GM18511 (cell line): ENCODE results near the gene PDCD1LG2.
A peak's percentile ranks its signal among the peaks of the same experiment; 100 is the strongest.
"Not testable (repeated sequence)": the region's sequence is repeated elsewhere in the genome, so short reads cannot be mapped to it uniquely, and the experiment has no call there.

ENCODE experiments used
- ATAC-seq: cut with Tn5 transposase; IDR thresholded peaks from one replicate; pipeline ENCODE4 v1.9.1; 2021; ENCODE audit warnings: mild to moderate bottlenecking, moderate library complexity; ENCODE audit not compliant: unreplicated experiment

The PDCD1LG2 gene

GRCh38 chr9:5563417-5563815 is 53.1 kb downstream of the PDCD1LG2 start:
- ATAC-seq = no peak

- no peak for ATAC-seq
Measured at GRCh38 chr9:5563886-5564285, 53.6 kb downstream of the PDCD1LG2 start.

- ATAC-seq = peak; percentile 76
Measured at GRCh38 chr9:5566054-5566618, 55.8 kb downstream of the PDCD1LG2 start.

DNA sequence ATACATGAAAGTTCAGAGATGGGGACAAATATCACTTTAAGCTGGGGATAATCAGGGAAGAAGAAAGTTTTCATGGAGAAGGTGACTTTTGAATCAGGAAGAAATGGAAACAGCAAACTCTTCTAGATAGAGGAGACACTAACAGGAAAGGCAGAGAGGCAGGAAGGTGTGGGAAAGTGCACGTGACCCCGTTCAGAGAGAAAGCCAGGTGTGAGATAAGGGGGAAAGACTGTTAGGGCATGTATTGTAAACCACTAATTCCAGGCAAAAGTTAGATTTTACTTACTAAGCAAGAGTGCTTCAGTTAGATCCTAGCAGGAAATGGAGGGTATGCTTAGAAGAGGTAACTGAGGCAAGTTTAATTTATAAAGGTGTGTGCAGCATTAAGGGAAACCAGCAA is 58.5 kb downstream of the PDCD1LG2 start:
- no peak for ATAC-seq

- ATAC-seq = peak; percentile 36
Measured at GRCh38 chr9:5569409-5569808, 59.1 kb downstream of the PDCD1LG2 start.

GRCh38 chr9:5569891-5570290 is 59.6 kb downstream of the PDCD1LG2 start:
- no peak for ATAC-seq

DNA sequence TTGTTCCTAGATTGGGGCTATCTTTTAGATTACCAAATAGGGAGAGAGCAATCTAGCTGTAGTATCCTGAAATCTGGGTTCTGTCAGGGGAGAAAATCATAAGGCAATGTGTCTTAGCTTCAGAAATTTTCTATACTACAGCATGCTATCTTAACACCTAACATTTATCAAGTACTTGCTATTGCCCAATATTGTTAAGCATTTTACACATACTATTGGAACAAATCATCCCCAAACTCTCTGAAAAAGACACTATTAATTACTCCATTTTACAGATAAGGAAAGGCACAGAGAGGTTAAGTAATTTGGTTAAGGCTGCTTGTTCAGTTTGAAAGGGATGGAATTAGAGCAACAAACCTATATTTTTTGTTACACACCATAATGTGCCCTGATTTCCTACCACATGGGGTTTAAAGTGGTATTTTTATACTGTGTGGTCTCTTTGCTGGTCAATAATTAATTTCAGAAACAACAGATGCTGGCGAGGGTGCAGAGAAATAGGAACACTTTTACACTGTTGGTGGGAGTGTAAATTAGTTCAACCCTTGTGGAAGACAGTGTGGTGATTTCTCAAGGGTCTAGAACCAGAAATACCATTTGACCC is 61.4 kb downstream of the PDCD1LG2 start:
- ATAC-seq = peak; percentile 70

DNA sequence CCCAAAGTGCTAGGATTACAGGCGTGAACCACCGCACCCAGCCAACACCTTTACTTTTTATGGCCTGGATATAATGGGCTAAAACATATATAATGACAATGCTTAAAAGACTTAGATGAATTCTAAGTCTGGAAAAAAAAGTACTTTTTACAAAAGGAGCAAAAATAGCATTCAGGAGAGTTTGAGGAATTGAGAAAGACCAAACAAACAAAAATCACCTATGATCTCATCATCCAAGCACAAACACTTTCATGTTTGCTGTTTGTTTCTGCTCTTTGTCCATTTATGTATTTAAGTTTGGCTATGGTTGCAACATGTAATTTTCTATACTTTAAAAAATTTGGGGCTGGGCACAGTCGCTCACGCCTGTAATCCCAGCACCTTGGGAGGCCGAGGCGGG is 63.8 kb downstream of the PDCD1LG2 start:
- ATAC-seq = no peak

DNA sequence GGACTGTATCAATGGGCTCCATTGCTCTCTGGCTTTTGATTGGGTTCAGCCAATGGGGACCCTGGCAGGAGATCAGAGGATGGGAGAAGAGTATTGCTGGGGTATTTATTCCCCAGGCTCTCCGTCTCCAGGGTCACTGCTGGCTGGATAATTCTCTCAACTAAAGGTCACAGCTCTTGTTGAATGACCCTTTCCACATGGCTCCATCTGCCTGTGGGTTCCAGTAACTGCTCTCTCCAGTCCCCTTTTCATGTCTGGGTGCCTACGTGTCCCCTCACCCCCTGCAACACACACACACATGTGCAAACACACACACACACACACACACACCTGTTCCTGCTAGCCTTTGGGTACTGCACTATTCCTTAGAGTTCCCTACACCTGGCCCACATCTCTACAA is 64.7 kb downstream of the PDCD1LG2 start:
- ATAC-seq = no peak

DNA sequence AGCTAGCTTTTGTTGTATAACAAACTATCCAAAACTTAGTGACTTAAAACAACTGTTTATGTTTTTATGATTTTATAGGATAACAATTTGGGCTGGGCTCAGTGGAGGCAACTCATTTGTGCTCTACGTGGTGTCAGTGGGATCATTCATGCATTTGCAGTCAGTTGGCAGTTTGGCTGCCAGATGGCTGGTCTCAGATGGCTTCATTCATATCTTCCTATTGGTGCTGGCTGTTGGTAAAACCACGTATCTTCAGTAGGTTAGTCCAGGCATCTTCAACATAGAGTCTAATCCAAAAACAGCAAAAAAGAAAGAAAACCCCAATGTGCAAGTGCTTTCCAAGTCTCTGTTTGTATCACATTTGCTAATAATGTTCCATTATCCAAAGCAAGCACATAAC is 66.9 kb downstream of the PDCD1LG2 start:
- peak; percentile 42 for ATAC-seq

GRCh38 chr9:5578018-5578697 is 67.8 kb downstream of the PDCD1LG2 start:
- peak; percentile 25 for ATAC-seq

- no peak for ATAC-seq
Measured at GRCh38 chr9:5578698-5579085, 68.4 kb downstream of the PDCD1LG2 start.

DNA sequence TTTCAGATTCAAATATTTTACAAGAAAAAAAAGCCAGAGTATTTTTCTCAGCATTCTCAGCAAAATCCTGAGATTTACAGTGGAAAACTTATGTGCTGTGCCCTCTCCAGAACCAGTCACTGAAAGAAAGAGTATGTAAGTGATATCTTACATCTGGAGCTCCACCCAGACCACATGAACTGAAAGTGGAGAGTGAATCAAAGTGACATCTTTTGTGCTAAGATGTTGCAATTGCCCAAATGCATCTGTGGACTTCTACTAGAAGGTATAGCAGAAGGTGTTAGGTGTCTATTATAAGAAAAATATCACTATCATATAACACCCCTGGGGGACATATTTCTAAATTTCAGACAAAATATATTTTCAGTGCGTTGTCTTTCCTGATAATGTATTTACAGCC is 69.5 kb downstream of the PDCD1LG2 start:
- no peak for ATAC-seq

- ATAC-seq = no peak
Measured at GRCh38 chr9:5580650-5581049, 70.3 kb downstream of the PDCD1LG2 start.

DNA sequence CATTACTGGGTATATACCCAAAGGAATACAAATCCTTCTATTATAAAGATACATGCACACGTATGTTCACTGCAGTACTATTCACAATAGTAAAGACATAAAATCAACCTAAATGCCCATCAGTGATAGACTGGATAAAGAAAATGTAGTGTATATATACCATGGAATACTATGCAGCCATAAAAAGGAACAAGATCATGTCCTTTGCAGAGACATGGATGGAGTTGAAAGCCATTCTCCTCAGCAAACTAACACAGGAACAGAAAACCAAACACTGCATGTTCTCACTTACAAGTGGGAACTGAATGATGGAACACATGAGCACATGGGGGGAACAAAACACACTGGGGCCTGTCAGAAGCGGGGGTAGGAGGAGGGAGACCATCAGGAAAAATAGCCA is 71.4 kb downstream of the PDCD1LG2 start:
- ATAC-seq = not testable (repeated sequence)

GRCh38 chr9:5582835-5583195 is 72.5 kb downstream of the PDCD1LG2 start:
- peak; percentile 71 for ATAC-seq

DNA sequence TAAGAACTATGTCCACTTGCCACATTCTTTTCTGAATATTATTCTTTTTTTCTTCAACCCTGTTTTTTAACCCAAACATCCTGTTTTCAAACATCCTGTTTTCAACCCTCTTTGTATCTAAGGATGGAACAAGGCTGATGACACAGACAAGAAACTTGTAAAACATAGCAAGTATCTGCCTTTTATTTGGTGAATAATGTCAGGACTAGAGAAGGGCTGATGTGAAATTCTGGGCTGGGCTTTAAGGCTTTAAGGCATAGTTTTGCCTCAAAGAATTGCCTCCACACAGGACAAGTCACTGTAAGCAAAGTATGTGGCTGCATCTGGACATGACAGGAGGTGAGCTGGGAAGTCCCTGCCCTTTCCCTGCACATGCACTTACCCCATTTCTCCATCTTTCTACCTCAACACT is 76.1 kb downstream of the PDCD1LG2 start:
- peak; percentile 31 for ATAC-seq

DNA sequence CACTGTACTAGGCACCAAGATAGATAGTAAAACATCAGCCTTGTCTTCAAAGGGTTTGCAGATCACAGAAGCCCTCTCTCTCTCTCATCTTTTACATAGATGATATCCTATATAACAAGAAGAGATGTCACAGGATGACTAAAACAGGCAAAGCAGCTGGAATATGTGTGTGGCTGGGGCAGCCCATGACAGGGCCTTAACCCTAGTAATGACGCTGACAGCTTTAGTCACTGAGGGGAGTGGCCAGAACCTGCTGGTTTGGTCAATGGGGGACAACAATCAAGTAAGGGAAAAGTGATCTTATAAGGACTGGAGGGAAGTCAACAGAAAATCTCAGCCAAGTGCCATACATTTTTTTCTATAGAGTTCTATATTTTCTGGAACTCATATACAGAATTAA is 76.7 kb downstream of the PDCD1LG2 start:
- ATAC-seq = no peak

GRCh38 chr9:5592231-5592630 is 81.9 kb downstream of the PDCD1LG2 start:
- ATAC-seq = no peak

- no peak for ATAC-seq
Measured at GRCh38 chr9:5592904-5593303, 82.6 kb downstream of the PDCD1LG2 start.

- peak; percentile 73 for ATAC-seq
Measured at GRCh38 chr9:5593904-5594303, 83.6 kb downstream of the PDCD1LG2 start.

DNA sequence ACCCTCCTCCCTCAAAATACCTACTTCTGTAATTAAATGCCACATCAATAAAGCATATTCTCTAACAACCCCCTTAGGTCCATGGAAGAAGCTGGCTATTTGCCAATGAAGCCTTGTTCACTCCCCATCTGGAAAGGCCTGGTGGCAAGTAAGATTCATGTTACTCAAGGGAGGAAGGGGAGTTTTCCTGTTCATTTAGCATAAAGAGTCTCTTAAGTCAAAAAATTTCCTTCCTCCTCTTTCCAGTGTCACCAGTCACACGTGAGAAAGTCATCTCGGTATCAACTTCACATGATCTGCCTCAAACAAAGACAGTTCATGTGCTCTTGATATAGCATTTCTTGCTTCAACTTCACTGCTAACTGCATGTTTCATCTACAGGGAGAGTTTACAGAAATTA is 85.8 kb downstream of the PDCD1LG2 start:
- no peak for ATAC-seq
